Ovary (tissue), 1 donor: ENCODE measurements around the gene ADRA2C.

Source experiments
- EP300 ChIP-seq: sonication (generic); formaldehyde crosslinking; IDR thresholded peaks from one replicate; pipeline ENCODE4 v1.6.1; 2017; ENCODE audit warnings: antibody characterized with exemption
- POLR2A ChIP-seq: fragments of 450-650 bp; IDR thresholded peaks from one replicate; pipeline ENCODE4 v1.6.1; 2017; ENCODE audit warnings: antibody characterized with exemption, mild to moderate bottlenecking, moderate library complexity

GRCh38 chr4:3812211-3812934, 46.2 kb downstream of the ADRA2C start:
- TF ChIP-seq POLR2A: no peak
- TF ChIP-seq EP300: no peak
